ENCODE results near the gene SLC25A22. TPM values are rescaled to one million over a fixed set of nuclear protein-coding genes. Genes with fewer than 3 reads are reported as not detected.
A peak's percentile ranks its signal among the peaks of the same experiment; 100 is the strongest.

SLC25A22 gene
- polyA plus RNA-seq, 2 donors: 10.2 TPM

GRCh38 chr11:774873-775592, 23.0 kb downstream of the SLC25A22 start:
- peaks cover 13 to 27% of the 10 kb centered on the region in 2 donors for H3K4me1 ChIP-seq (ENCODE audit: control insufficient read depth in 2 of 2, insufficient read depth in 2 of 2, low read length in 1 of 2)
- H3K36me3 ChIP-seq (ENCODE audit: control insufficient read depth in 2 of 2, insufficient read depth in 2 of 2, low read length in 1 of 2): peaks cover 14 to 45% of the 10 kb centered on the region in 2 donors
- no peaks in the 10 kb centered on the region for H3K9me3 ChIP-seq (ENCODE audit: control insufficient read depth in 2 of 2, insufficient read depth in 1 of 2, low read depth in 1 of 2, low read length in 1 of 2)
- WGBS, 2 donors: 66 to 78% methylated on average over 19 to 20 of the region's 20 CpGs
- H3K4me3 ChIP-seq (ENCODE audit: low read depth in 1 of 2, low read length in 2 of 2): no peak overlapping the region
- peak overlapping the region; percentile 10 to 63 for H3K27ac ChIP-seq (ENCODE audit: low read depth in 2 of 2, low read length in 1 of 2)
- H3K27me3 ChIP-seq (ENCODE audit: control insufficient read depth in 1 of 2, insufficient read depth in 2 of 2, low read length in 2 of 2): no peaks in the 10 kb centered on the region

- Histone ChIP-seq H3K9me3 (ENCODE audit: control insufficient read depth in 2 of 2, insufficient read depth in 1 of 2, low read depth in 1 of 2, low read length in 1 of 2) (no peaks in the 10 kb centered on the region), H3K27ac (ENCODE audit: low read depth in 2 of 2, low read length in 1 of 2) (no peak overlapping the region), H3K4me1 (ENCODE audit: control insufficient read depth in 2 of 2, insufficient read depth in 2 of 2, low read length in 1 of 2) (peaks cover 13 to 20% of the 10 kb centered on the region in 2 donors), H3K27me3 (ENCODE audit: control insufficient read depth in 1 of 2, insufficient read depth in 2 of 2, low read length in 2 of 2) (no peaks in the 10 kb centered on the region), H3K36me3 (ENCODE audit: control insufficient read depth in 2 of 2, insufficient read depth in 2 of 2, low read length in 1 of 2) (peaks cover 16 to 44% of the 10 kb centered on the region in 2 donors), H3K4me3 (ENCODE audit: low read depth in 1 of 2, low read length in 2 of 2) (no peak overlapping the region)
- 93 to 95% methylated on average over 9 of the region's 9 CpGs for WGBS, 2 donors
Measured at GRCh38 chr11:773830-774229, 24.3 kb downstream of the SLC25A22 start.

- no peaks in the 10 kb centered on the region for H3K27me3 ChIP-seq (ENCODE audit: control insufficient read depth in 1 of 2, insufficient read depth in 2 of 2, low read length in 2 of 2)
- H3K4me3 ChIP-seq (ENCODE audit: low read depth in 1 of 2, low read length in 2 of 2): no peak overlapping the region
- no peak overlapping the region for H3K27ac ChIP-seq (ENCODE audit: low read depth in 2 of 2, low read length in 1 of 2)
- H3K36me3 ChIP-seq (ENCODE audit: control insufficient read depth in 2 of 2, insufficient read depth in 2 of 2, low read length in 1 of 2): peaks cover 16 to 44% of the 10 kb centered on the region in 2 donors
- H3K9me3 ChIP-seq (ENCODE audit: control insufficient read depth in 2 of 2, insufficient read depth in 1 of 2, low read depth in 1 of 2, low read length in 1 of 2): no peaks in the 10 kb centered on the region
- 89 to 91% methylated on average over 5 of the region's 5 CpGs for WGBS, 2 donors
- H3K4me1 ChIP-seq (ENCODE audit: control insufficient read depth in 2 of 2, insufficient read depth in 2 of 2, low read length in 1 of 2): peaks cover 13 to 18% of the 10 kb centered on the region in 2 donors
Measured at GRCh38 chr11:773425-773824, 24.7 kb downstream of the SLC25A22 start.

GRCh38 chr11:772429-773390, 25.4 kb downstream of the SLC25A22 start:
- H3K36me3 ChIP-seq (ENCODE audit: control insufficient read depth in 2 of 2, insufficient read depth in 2 of 2, low read length in 1 of 2): peaks cover 16 to 44% of the 10 kb centered on the region in 2 donors
- no peak overlapping the region for H3K27ac ChIP-seq (ENCODE audit: low read depth in 2 of 2, low read length in 1 of 2)
- WGBS, 2 donors: 81 to 82% methylated on average over 34 of the region's 34 CpGs

GRCh38 chr11:771617-772204, 26.4 kb downstream of the SLC25A22 start:
- Histone ChIP-seq H3K27me3 (ENCODE audit: control insufficient read depth in 1 of 2, insufficient read depth in 2 of 2, low read length in 2 of 2) (no peaks in the 10 kb centered on the region), H3K4me1 (ENCODE audit: control insufficient read depth in 2 of 2, insufficient read depth in 2 of 2, low read length in 1 of 2) (peaks cover 10 to 16% of the 10 kb centered on the region in 2 donors), H3K36me3 (ENCODE audit: control insufficient read depth in 2 of 2, insufficient read depth in 2 of 2, low read length in 1 of 2) (peaks cover 16 to 51% of the 10 kb centered on the region in 2 donors), H3K27ac (ENCODE audit: low read depth in 2 of 2, low read length in 1 of 2) (no peak overlapping the region), H3K4me3 (ENCODE audit: low read depth in 1 of 2, low read length in 2 of 2) (no peak overlapping the region), H3K9me3 (ENCODE audit: control insufficient read depth in 2 of 2, insufficient read depth in 1 of 2, low read depth in 1 of 2, low read length in 1 of 2) (no peaks in the 10 kb centered on the region)
- 79 to 86% methylated on average over 15 of the region's 15 CpGs for WGBS, 2 donors

More at GRCh38 chr11:772429-773390, 25.4 kb downstream of the SLC25A22 start:
- peaks cover 10 to 15% of the 10 kb centered on the region in 2 donors for H3K4me1 ChIP-seq (ENCODE audit: control insufficient read depth in 2 of 2, insufficient read depth in 2 of 2, low read length in 1 of 2)
- H3K4me3 ChIP-seq (ENCODE audit: low read depth in 1 of 2, low read length in 2 of 2): no peak overlapping the region
- no peaks in the 10 kb centered on the region for H3K27me3 ChIP-seq (ENCODE audit: control insufficient read depth in 1 of 2, insufficient read depth in 2 of 2, low read length in 2 of 2)
- no peaks in the 10 kb centered on the region for H3K9me3 ChIP-seq (ENCODE audit: control insufficient read depth in 2 of 2, insufficient read depth in 1 of 2, low read depth in 1 of 2, low read length in 1 of 2)

- no peaks in the 10 kb centered on the region for H3K9me3 ChIP-seq (ENCODE audit: control insufficient read depth in 2 of 2, insufficient read depth in 1 of 2, low read depth in 1 of 2, low read length in 1 of 2)
- no peak overlapping the region for H3K27ac ChIP-seq (ENCODE audit: low read depth in 2 of 2, low read length in 1 of 2)
- no peak overlapping the region for H3K4me3 ChIP-seq (ENCODE audit: low read depth in 1 of 2, low read length in 2 of 2)
- WGBS, 2 donors: 90 to 93% methylated on average over 31 to 32 of the region's 32 CpGs
- no peaks in the 10 kb centered on the region for H3K27me3 ChIP-seq (ENCODE audit: control insufficient read depth in 1 of 2, insufficient read depth in 2 of 2, low read length in 2 of 2)
- H3K4me1 ChIP-seq (ENCODE audit: control insufficient read depth in 2 of 2, insufficient read depth in 2 of 2, low read length in 1 of 2): peaks cover 10 to 12% of the 10 kb centered on the region in 2 donors
- peaks cover 20 to 58% of the 10 kb centered on the region in 2 donors for H3K36me3 ChIP-seq (ENCODE audit: control insufficient read depth in 2 of 2, insufficient read depth in 2 of 2, low read length in 1 of 2)
Measured at GRCh38 chr11:770642-771616, 27.2 kb downstream of the SLC25A22 start.

- Histone ChIP-seq H3K27ac (ENCODE audit: low read depth in 2 of 2, low read length in 1 of 2) (no peak overlapping the region), H3K9me3 (ENCODE audit: control insufficient read depth in 2 of 2, insufficient read depth in 1 of 2, low read depth in 1 of 2, low read length in 1 of 2) (no peaks in the 10 kb centered on the region), H3K27me3 (ENCODE audit: control insufficient read depth in 1 of 2, insufficient read depth in 2 of 2, low read length in 2 of 2) (no peaks in the 10 kb centered on the region), H3K4me1 (ENCODE audit: control insufficient read depth in 2 of 2, insufficient read depth in 2 of 2, low read length in 1 of 2) (peaks cover 4 to 6% of the 10 kb centered on the region in 2 donors), H3K36me3 (ENCODE audit: control insufficient read depth in 2 of 2, insufficient read depth in 2 of 2, low read length in 1 of 2) (peaks cover 20 to 58% of the 10 kb centered on the region in 2 donors), H3K4me3 (ENCODE audit: low read depth in 1 of 2, low read length in 2 of 2) (no peak overlapping the region)
- 88 to 90% methylated on average over 23 of the region's 23 CpGs for WGBS, 2 donors
Measured at GRCh38 chr11:769887-770641, 28.0 kb downstream of the SLC25A22 start.

GRCh38 chr11:767238-767637, 30.8 kb downstream of the SLC25A22 start:
- no peaks in the 10 kb centered on the region for H3K27me3 ChIP-seq (ENCODE audit: control insufficient read depth in 1 of 2, insufficient read depth in 2 of 2, low read length in 2 of 2)
- H3K4me3 ChIP-seq (ENCODE audit: low read depth in 1 of 2, low read length in 2 of 2): no peak overlapping the region
- WGBS, 2 donors: 93 to 94% methylated on average over 11 of the region's 11 CpGs
- H3K4me1 ChIP-seq (ENCODE audit: control insufficient read depth in 2 of 2, insufficient read depth in 2 of 2, low read length in 1 of 2): peaks cover 0 to 14% of the 10 kb centered on the region in 2 donors
- H3K27ac ChIP-seq (ENCODE audit: low read depth in 2 of 2, low read length in 1 of 2): no peak overlapping the region
- H3K36me3 ChIP-seq (ENCODE audit: control insufficient read depth in 2 of 2, insufficient read depth in 2 of 2, low read length in 1 of 2): peaks cover 19 to 60% of the 10 kb centered on the region in 2 donors
- no peaks in the 10 kb centered on the region for H3K9me3 ChIP-seq (ENCODE audit: control insufficient read depth in 2 of 2, insufficient read depth in 1 of 2, low read depth in 1 of 2, low read length in 1 of 2)

Measured in esophagus (tissue), 2 donors.